HG03097 (cell line): ENCODE results near the gene ROCK2.

ENCODE experiments used
- ATAC-seq: cut with Tn5 transposase; IDR thresholded peaks from one replicate; pipeline ENCODE4 v1.9.1; 2021; ENCODE audit not compliant: unreplicated experiment, low FRiP score

ROCK2 gene

DNA sequence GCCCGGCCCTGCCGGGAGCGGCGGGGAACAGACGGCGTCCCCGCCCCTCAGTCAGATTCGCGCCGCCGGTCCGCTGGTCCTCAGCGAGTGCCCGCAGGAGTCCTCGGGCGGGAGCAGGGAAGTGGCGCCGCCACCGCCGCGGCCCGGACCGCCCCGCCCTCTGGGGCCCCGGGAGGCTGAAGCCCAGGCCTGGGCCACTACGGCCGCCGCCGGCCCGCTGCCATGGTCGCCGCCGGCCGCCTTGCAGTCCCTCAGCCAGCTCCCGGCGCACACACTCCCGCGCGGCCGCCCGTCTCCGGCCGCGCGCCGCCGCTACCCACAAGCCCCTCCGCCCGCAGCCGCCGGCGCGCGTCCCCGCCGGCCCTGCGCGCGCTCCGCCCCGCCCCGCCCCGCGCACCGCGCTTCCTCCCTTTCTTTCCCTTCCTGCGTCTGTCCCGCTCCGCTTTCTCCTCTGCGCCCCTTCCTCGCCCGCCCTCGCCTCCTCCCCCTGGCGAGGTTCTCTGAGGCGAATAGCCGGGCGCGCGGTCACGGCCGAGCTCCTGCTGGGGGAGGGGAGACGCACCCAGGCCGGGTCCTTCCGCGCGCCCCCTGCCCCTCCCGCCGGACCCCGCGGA is at the start of gene ROCK2:
ROCK2 (minus strand) TSS at position 295 of the 614 bp plus-strand sequence. CDS start 500 bp downstream, outside the sequence.
- ATAC-seq, result peak; percentile 48

DNA sequence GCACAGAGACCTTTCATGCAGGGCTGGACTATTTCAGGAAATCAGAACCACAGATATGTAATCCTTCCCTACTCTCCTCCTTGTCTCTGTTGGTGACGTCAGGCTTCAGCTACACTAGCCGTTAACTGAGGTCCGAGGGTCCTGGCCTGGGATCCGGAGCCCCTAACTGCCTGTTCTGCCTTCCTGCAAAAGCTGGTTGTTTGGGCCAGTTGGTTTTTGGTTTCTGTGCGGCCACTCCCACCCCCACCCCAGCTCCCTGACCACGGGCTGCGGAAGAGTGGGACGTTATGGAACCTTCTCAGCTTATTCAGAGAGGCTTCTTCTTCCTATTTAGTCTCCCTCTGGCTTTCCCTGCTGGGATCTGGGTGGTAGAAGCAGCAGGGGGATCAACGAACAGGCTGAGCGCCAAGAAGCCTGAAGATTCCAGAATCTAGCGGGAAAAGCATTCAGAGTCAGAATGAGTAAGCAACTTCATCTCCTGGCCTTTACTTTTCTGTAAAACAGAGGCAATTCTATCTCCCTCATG is 49.3 kb upstream of the ROCK2 start:
- no peak for ATAC-seq

DNA sequence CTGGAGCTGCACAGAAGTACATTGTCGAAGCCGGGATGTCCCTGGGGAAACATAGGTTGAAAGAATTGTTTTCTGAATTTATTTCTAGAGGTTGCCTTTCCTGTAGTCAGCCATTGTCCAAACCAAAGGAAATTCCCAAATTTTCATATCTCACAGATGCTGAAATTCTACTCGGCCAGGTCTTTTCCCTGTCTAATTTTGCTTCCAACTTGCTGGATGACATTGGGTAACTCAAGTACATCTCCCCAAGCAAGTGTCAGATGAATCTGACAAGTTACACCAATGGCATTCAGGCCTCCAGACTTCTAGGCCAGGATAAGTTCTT is 47.5 kb upstream of the ROCK2 start:
- no peak for ATAC-seq

DNA sequence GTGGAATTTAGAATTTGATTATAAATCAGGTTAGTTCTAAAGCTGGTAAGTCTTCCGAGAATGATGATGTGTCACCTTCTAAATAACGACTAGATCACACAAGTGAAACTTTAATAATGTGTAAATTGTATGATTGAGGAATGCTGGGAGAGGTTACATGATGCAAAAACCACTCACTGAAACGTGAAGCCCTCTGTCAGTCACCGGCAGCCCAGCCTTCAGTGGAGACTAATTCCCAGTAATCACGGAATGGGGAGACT is 45.9 kb upstream of the ROCK2 start:
- no peak for ATAC-seq

DNA sequence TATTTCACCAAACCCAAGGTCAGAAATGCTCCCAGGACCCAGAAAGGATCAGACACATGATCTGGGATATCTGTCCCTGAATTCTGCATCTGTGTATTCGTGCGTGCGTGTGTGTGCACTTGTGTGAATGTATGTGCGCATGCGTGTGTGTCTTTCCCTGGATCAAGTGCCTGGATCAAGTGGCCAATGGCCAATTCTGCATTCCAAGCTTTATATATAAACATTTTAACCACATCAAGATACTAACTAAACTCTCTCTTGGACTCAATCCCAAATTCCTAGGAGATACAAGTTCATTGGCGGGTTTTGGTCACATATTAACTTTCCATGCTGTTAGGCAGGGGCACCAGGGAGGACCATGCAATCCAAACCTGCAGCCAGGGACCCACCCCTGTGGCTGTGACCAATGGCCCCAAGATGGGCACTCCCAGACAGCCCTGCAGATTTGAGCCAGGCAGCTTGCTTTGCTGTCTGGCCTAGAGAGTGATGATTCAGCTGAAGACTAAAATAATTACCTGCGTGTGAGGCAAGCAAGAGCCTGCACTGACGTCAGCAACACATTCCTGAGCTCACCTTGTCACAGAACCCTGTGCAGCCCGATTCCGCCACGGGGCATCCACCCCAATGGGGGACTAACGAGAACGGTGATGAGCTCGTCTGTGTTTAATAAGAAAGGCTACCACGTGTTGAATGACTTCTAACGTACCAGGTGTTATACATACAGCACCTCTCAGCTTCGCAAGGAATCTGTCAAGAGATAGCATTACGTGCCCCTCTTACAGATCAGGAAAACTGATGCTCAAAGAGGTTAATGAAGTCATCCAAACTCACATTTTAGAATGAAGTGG is 45.3 kb upstream of the ROCK2 start:
- ATAC-seq, result no peak

DNA sequence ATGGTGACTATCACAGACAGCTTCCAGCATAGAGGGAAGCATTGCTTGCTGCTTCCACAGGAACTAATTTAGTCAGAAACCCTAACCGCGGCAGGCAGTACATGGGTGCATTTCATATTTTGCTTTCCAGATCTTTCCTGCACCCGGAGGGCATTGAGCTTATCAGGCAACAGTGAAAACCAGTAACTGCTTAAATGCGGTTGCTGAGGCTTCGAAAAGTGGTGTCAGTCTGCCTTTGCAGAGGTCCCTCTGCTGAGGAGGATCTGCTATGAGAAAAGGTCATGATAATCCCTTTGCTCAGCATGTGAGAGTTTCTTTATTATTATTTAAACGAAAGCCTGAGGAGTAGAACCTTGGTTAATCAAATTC is 44.6 kb upstream of the ROCK2 start:
- ATAC-seq, result no peak

DNA sequence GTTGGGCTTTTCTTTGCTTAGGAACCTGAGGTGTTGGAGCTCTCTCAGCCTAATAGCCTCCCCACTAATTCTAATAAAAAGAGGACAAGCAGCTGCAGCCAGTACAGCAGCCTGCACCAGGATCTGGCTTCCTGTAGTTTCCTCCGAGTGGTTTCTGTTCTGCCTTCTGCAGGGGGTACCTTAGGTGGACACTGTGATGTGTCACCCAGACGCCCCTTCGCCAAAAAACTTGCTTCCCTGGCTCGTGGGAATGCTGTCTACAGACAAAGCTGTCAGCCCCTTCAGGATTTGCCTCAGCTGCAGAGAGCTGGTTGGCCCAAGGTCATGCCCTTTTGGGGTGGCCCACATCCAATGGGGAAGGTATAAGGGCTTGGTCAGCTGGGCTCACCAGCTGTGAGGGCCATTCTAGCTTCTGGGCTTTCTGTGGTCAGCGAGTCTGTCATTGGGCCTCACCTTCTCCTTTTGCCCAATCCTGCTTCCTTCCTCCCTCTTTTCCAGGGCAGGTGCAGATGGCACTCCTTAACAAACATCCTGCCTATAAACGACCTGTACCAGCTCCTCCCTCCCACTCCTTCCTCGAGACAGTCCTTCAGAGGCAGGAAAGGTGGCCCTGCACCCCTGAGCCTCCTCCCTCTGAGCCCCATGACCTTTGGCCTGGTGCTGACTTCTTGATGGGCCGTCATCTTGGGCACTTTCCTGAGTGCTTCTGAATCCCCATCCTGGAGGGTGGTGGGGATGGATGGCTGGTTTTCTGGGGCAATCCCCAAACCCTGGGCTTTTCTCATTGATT is 44.0 kb upstream of the ROCK2 start:
- no peak for ATAC-seq

DNA sequence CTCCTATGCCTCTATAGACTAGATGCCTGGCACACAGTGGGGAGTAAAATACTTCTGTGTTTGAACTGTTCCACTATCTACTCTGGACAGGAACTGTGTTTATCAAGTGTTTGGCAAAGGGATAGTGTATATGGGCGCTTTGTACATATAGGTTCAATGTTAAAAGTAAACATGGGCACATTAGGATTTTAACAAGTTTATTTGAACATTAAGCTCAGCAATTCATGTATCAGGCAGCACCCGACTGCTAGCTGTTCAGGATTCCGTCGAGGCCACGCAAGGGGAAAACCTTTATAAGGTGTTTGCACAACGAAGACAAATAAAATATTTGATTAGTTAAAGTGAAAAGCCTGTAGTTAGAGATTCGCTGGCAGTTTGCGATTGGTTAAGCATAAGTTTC is 43.4 kb upstream of the ROCK2 start:
- no peak for ATAC-seq

DNA sequence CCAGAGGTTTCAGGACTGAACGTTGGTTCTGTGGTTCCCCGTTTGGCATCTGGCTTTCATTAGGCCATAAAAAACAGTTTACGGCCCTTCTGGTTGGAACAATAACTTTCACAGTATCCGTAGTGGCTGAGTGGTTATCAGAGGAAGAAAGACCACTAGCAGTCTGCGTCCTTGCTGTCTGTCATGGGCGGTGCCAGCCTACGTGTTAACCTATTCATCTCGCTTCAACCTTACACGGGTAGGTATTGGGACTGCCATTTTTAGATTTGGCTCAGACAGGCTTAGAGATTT is 42.6 kb upstream of the ROCK2 start:
- ATAC-seq, result no peak

DNA sequence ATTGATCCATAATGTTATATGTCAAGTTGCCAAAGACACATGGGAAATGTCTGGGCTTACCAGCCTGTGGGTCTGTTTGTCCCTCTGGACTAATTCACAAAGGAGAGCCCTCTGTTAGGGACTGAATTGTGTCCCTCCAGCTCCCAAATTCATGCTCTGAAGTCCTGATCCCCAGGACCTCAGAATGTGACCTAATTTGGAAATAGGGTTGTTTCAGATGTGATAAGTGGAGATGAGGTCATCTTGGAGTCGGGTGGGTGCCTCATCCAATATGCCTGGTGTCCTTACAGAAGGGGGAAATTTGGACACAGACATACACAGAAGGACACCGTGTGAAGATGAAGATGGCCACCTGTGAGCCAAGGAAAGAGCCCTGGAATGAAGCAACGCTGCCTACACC is 41.4 kb upstream of the ROCK2 start:
- ATAC-seq, result no peak

DNA sequence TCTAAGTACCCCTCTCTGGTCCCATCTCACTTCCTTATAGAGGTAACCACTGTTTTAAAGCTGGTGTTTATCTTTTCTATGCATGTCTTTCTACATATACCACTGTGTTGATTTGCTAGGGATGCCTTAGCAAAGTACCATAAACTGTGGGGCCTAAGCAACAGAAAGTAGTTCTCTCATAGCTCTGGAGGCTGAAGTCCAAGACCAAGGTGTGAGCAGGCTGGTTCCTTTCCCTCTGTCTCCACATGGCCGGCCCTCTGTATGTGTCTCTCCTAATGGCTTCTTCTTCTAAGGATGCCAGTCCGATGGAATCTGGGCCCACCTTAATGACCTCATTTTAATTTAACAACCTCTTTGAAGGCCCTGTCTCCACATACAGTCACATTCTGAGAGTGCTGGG is 40.8 kb upstream of the ROCK2 start:
- no peak for ATAC-seq

DNA sequence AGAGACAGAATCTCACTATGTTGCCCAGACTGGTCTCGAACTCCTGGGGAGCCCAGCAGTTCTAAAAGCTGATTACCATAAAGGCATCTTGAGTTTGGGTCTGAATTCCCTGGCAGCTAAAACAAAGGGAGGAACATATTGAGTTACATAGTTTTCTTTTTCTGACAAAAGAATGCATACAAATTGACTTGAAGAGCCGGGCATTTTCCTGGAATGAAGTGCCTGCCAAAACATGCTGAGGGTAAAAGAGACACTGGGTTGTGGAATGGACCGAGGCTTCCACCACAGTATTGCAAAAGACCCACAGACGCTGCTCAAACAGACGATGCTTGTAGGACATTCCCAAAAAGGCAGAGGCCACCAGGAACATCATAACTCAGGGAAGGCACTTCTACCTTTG is 35.1 kb upstream of the ROCK2 start:
- ATAC-seq, result no peak

DNA sequence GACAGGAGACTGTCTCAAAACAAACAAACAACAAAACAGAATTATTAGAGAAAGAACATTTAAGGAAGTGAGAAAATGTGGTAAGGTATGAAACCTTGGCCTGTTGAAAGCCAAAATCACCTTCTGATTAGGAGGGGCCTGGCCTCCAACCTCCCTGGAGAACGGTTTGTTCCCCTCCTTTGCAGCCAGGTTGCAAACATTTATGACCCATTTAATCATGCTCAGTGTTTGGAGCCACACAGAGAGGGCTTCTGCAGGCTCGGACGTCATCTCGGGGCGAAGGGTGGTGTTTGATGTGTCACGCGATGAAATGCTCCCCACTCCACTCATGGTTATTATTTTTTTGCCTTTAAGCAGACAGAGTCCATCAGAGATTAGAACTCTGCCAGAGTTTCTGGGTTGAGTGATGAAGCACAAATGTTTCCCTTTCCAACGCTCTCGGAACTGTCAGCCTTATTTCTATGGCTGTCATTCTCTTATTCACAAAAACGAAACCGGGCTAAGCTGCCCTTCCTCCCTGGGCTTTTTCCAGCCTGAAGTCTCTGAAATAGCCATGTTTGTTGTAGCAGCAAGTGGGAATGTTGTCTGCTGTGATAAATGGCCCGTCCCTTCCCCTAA is 33.6 kb upstream of the ROCK2 start:
- ATAC-seq, result peak; percentile 70

DNA sequence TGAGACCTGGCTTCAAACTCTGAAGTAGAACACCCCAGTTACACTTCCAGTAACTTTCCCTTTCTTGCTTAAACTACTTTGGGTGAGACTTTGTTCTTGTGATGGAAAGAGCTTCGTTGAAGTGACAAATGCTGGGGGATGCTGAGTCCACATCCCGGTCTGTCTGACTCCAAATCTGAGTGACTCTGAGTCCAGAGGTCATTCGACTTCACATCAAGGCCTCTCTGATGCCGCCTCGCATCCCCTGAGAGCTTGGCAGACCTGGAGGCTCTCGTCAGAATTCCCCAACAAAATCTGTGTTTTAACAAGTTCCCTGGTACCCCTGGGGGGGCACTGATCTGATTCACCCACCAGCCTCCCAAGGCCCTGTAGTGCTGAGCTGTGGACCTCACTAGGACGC is 31.6 kb upstream of the ROCK2 start:
- no peak for ATAC-seq

DNA sequence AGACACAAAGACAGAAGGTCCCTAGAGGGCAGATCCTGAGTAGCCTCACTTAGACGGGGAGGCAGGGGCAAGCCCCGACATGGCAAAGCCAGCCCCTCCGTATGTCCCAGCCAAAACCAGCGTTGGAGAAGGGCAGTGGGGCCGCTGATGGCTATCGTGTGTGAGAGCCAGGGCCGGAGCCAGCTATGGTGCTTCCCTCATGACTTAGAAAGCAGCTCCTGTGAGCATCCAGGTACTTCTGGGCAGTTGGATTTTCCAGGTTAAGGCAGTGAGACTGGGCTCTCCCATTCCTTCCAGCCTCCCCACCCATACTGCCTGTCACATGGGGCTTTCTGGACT is 31.2 kb upstream of the ROCK2 start:
- ATAC-seq, result no peak

DNA sequence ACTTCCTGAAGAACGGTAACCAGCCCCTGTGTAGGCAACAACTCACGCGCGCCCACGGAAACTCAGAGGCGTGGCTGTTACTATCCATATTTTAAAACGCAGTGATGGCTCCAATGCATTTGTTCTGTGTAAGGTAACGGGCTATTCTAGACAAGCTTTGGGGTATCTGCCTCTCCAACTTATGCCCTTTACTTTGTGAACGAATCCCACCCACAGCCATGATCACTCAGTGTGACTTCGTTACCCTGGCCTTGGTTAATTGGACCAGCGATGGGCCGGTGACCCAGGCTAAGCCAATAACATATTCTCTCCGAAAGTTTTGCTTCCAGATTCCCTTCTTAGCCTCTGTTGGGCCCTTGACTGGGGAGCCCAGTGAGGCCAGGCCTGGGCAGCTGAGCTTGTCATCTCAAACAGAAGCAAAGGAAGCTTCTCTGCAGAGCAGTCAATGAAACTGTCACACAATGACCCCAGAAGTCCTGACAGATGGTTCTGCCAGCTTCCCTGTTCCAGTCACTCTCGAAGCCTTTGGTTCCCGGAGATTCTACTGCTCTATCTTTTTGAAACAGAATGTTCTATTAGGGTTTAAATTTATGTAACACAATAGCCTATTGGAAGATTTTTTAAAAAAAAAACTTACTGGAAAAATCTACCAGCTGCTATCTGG is 30.7 kb upstream of the ROCK2 start:
- no peak for ATAC-seq

DNA sequence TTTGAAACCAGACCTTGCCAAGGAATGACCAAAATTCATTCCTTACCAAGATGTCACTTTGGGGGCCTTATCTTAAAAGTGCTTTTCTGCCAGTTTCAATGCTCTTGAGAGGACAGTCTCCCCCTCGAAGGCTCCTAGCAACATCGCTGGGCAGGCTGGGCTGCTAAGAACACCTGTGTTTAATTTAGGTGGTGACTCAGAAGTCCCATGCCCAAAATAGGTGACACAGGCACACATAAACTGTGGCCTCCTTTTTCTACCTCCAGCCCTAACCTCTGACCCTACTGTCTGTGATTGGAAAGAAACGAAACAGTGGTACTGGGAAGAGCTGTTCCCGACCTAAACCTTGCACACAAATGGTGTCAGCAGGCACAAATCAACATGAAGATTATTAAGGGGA is 28.7 kb upstream of the ROCK2 start:
- no peak for ATAC-seq

DNA sequence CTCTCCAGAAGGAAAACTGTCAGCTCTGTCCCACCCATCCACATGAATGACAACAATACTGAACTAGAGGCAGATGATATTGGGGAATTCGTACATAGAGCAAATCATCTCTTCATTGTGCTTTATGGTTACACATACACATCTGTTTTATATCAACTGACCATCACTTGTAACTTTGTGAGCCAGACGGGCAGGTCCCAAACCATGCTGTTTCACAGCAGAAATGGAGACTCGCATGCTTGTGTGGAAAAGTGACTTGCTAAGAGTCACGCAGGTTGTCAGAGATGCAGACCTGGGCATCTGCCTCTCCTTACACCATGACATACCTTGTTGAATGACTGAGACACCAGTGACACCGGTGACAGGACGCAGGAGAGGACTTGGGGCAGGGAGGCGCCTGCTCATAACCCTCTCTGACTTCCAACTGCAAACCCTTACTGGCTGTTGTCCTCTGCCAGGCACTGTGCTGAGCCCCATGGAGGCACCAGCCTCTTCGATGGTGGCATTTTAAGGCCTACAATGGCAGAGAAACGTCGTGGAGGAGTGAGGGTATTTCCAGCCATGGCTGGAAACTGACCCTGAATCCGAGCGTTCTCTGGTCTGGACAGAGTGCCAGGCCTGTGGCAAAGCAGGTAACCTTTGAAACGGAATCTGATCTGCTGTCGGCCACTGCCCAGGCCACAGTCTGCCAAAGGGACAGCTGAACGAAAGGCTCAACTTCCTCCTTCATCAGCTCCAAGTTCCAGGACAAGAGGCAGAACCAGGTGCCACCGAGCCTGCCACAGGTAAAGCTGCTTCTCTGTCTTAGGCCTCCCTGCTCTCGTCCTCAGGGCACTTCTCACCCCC is 26.9 kb upstream of the ROCK2 start:
- no peak for ATAC-seq

DNA sequence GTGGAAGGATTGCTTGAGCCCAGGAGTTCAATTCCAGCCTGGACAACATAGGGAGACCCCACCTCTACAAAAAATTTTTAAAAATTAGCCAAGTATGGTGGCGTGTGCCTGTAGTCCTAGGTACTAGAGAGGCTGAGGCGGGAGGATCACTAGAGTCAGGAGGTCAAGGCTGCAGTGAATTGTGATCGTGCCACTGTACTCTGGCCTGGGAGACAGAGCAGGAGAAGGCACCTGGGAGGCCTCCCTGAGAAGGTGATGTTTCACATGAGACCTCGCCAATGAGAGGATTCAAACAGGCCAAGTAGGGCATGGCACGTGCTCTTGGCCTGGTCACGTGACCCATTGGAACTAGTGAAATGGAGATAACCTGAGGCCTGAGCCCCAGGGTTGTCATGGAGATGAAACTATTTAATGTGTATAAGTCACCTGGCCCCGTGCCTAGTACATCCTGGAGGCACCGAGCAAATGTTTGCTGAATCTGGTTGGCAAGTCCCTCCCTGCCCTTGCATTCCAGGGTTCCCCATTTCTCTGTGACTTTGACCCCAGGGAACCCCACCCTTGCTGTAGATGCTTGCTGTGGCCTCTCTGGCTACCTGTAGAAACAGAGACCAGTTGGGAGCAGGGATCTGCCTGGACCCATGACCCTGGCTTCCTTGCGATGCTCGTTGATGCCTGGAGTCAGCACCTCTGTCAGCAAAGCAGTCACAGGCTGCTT is 26.1 kb upstream of the ROCK2 start:
- ATAC-seq, result no peak
